HG03575 (cell line): ENCODE results near the gene KNCN.

Experiments used
- ATAC-seq: cut with Tn5 transposase; IDR thresholded peaks from one replicate; pipeline ENCODE4 v1.9.1; 2021; ENCODE audit not compliant: unreplicated experiment, insufficient number of reproducible peaks, low FRiP score; ENCODE audit errors: extremely low read depth

The KNCN gene

GRCh38 chr1:46547481-46548383 lies 3.7 kb downstream of the KNCN start:
- ATAC-seq: no peak

- ATAC-seq: no peak
Measured at GRCh38 chr1:46546210-46546609, 5.2 kb downstream of the KNCN start.

- ATAC-seq: no peak
Measured at GRCh38 chr1:46545784-46546183, 5.7 kb downstream of the KNCN start.

- ATAC-seq: no peak
Measured at GRCh38 chr1:46544561-46545240, 6.7 kb downstream of the KNCN start.

- no peak for ATAC-seq
Measured at GRCh38 chr1:46543761-46544560, 7.5 kb downstream of the KNCN start.

GRCh38 chr1:46543382-46543760 lies 8.1 kb downstream of the KNCN start:
- no peak for ATAC-seq

GRCh38 chr1:46539972-46540371 lies 11.5 kb downstream of the KNCN start:
- ATAC-seq: no peak

- no peak for ATAC-seq
Measured at GRCh38 chr1:46538147-46538546, 13.3 kb downstream of the KNCN start.

GRCh38 chr1:46537651-46538050 lies 13.8 kb downstream of the KNCN start:
- no peak for ATAC-seq

GRCh38 chr1:46536527-46536926 lies 14.9 kb downstream of the KNCN start:
- no peak for ATAC-seq

- no peak for ATAC-seq
Measured at GRCh38 chr1:46535063-46535462, 16.4 kb downstream of the KNCN start.

- no peak for ATAC-seq
Measured at GRCh38 chr1:46533179-46533864, 18.1 kb downstream of the KNCN start.

- ATAC-seq: no peak
Measured at GRCh38 chr1:46532498-46533178, 18.8 kb downstream of the KNCN start.

GRCh38 chr1:46532095-46532494 lies 19.4 kb downstream of the KNCN start:
- no peak for ATAC-seq

- ATAC-seq: no peak
Measured at GRCh38 chr1:46530791-46531409, 20.5 kb downstream of the KNCN start.

- ATAC-seq: no peak
Measured at GRCh38 chr1:46530311-46530710, 21.1 kb downstream of the KNCN start.

GRCh38 chr1:46529031-46529630 lies 22.3 kb downstream of the KNCN start:
- ATAC-seq: no peak
